Heart left ventricle (tissue), 16 donors: ENCODE measurements around the gene EME1. TPM values are rescaled to one million over a fixed set of nuclear protein-coding genes. Genes with fewer than 3 reads are reported as not detected.
"Not testable (repeated sequence)": the region's sequence is repeated elsewhere in the genome, so short reads cannot be mapped to it uniquely, and the experiment has no call there.

Experiments
- ATAC-seq, 4 donors: fragments of 200-7000 bp; cut with Tn5 transposase; one replicate each; pipeline ENCODE4 v1.9.1; 2020 to 2022; ENCODE audit warnings: moderate library complexity in 4 of 4, mild to moderate bottlenecking in 3 of 4, moderate number of reproducible peaks in 1 of 4
- DNase-seq, 5 donors: peaks; one replicate each; pipeline ENCODE4 v3.0.0-alpha.2; 2020
- H3K27ac ChIP-seq, 12 donors: fragments of 200-600 bp; sonication (generic) in 4 of 12; one replicate each; pipeline versions ENCODE4 v1.5.0 to v1.8.0; 2016 to 2022; ENCODE audit warnings: mild to moderate bottlenecking in 2 of 12
- H3K27me3 ChIP-seq, 9 donors: fragments of 200-600 bp; sonication (generic) in 2 of 9; one replicate each; pipeline versions ENCODE4 v1.5.1 to v1.8.0; 2016 to 2022; ENCODE audit warnings: mild to moderate bottlenecking in 3 of 9
- H3K36me3 ChIP-seq, 9 donors: fragments of 200-600 bp; sonication (generic) in 2 of 9; one replicate each; pipeline versions ENCODE4 v1.5.0 to v1.8.0; 2018 to 2022; ENCODE audit warnings: mild to moderate bottlenecking in 2 of 9
- H3K4me1 ChIP-seq, 12 donors: fragments of 200-600 bp; sonication (generic) in 4 of 12; one replicate each; pipeline versions ENCODE4 v1.5.0 to v1.8.0; 2016 to 2022; ENCODE audit warnings: mild to moderate bottlenecking in 3 of 12
- H3K4me3 ChIP-seq, 12 donors: fragments of 200-600 bp; sonication (generic) in 4 of 12; one replicate each; pipeline versions ENCODE4 v1.5.0 to v1.8.0; 2017 to 2022; ENCODE audit warnings: mild to moderate bottlenecking in 9 of 12, moderate library complexity in 4 of 12
- H3K9me3 ChIP-seq, 12 donors: fragments of 200-600 bp; sonication (generic) in 4 of 12; one replicate each; pipeline versions ENCODE4 v1.5.0 to v1.8.0; 2016 to 2022; ENCODE audit warnings: mild to moderate bottlenecking in 1 of 12
- POLR2A ChIP-seq, 2 donors: fragments of 450-650 bp; IDR thresholded peaks; one replicate each; pipeline ENCODE4 v1.6.1; 2017; ENCODE audit warnings: antibody characterized with exemption in 2 of 2, mild to moderate bottlenecking in 2 of 2, moderate library complexity in 2 of 2
- WGBS, 4 donors: extraction: QIAGEN DNeasy Blood & Tissue Kit in 2 of 4; methylation state at CpG; one replicate each; pipeline versions ENCODE4 v1.1.5 to v1.1.7; 2013 to 2018; 5-methylcytosine and 5-hydroxymethylcytosine counted together
- intact Hi-C, 10 donors: fragments of 100-400 bp; cut with DNase I; formaldehyde crosslinking; loops; one replicate each; pipeline versions ENCODE4 v1.11.1 to v1.14.2; 2022
- polyA plus RNA-seq, 2 donors: library from polyadenylated mRNA; stranded (reverse); fragments of 200-250 nt; gene quantifications; one replicate each; pipeline ENCODE4 v1.2.3, GENCODE V29; 2013
- total RNA-seq, 9 donors: library from RNA; depleted of rRNA in 2 of 9; stranded (reverse); fragments of >200 nt in 2 of 9; fragmentation: NEBNext Ultra II Directional in 3 of 9; extraction: Animal tissue kit (Norgen Biotek cat#: 25700) in 3 of 9; gene quantifications; one replicate each; pipeline versions ENCODE4 v1.1.0 to v1.2.4, GENCODE V29; 2016 to 2023
- TF ChIP-seq, protein P1 (sequence below), 12 donors: fragments of 200-600 bp; sonication (generic) in 4 of 12; IDR thresholded peaks; one replicate each; pipeline versions ENCODE4 v1.5.0 to v1.8.0; 2018 to 2022; ENCODE audit warnings: antibody characterized with exemption in 12 of 12, mild to moderate bottlenecking in 5 of 12
- donor health status: ischemic (EF 13 %, LVEDD 7.1; RV severe dilation, severe dysfunction).
- donor health status: healthy with polysubstance abuse.
- donor health status: DM: no; HTN: yes; CAD: no.
- donor health status: DM: no; HTN: no; CAD: no.
- donor health status: ischemic (EF 25% LVEDD 6.9; RV normal size, moderate dysfunction).
- donor health status: ischemic (EF 25% LVEDD 5.7; RV mildly dilated, moderate dysfunction).
- donor health status: healthy.
- donor health status: DM: yes; HTN: yes; CAD: no.
- donor health status: ischemic (EF 35%, LVEDD 5.7; RV mildly dilated, moderate dysfunction).
- donor health status: nonischemic (EF 11% LVEDD 7.7; RV severe dilation, severe dysfunction).
- donor health status: DM: yes; HTN: yes; CAD: no.
- donor health status: PGD.
- donor health status: ischemic (EF 29% LVEDD 5.4; RV normal size, mild dysfunction).
- donor health status: nonischemic (EF 23%, LVEDD 6.1; RV moderate dilation, normal function).

The EME1 gene
- total and polyA plus RNA-seq, 11 donors: 0.22 to 3.4 (median 0.72) TPM; not detected in 6

DNA sequence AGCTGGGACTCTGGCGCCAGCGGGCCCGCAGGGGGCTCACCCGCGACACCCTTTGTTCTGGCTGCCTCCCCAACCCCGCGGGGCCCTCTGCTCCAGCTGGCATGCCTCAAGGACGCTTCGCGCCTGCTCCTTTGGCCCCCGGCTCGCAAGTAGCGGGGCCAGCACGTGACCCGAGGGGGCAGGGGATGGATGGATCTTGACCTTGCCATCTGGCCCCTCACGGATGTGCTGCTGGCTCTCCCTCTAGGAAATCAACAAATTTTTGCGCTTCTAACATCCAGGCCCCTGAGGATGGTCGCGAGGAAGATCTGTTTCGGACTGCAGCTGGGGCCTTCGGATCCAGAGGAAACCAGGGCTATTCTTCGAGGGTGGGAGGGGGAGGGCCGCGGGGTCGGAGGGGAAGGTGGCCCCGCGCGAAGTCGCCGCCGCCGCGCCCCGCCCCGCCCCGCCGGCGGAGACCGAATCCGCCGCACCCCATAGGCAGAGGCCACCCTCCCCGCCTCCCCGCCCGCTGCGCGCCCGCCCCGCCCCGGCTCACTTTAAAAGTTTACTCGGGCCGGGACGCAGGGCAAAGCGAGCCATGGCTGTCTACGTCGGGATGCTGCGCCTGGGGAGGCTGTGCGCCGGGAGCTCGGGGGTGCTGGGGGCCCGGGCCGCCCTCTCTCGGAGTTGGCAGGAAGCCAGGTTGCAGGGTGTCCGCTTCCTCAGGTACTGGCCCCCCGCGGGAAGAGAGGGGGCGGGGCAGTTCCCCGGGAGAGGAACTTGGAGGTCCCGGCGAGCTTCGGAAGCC lies 52.8 kb downstream of the EME1 start, which contains the start of gene ACSF2:
Gene ACSF2 (plus strand): TSS at position 537 of the 790 bp plus-strand sequence. CDS start 44 bp downstream, at position 581.
- H3K36me3 ChIP-seq: no peaks in the 10 kb centered on the region
- peak within 1 kb of the TSS in 11 of 12 donors; percentile 54 to 83 (median 78) for H3K27ac ChIP-seq
- DNase-seq (peak; percentile 75 to 87 (median 81)), ATAC-seq (peak; percentile 54 to 92 (median 89))
- intact Hi-C loops: loop anchor here in 3 of 10 donors (2.0 to 10.0 kb wide), 3 partner anchors 49 to 53 kb away; partner anchors contain the start of gene RSAD1 (in 3 of the 3)
- H3K4me3 ChIP-seq: peak within 1 kb of the TSS; percentile 45 to 94 (median 74)
- H3K27me3 ChIP-seq: no peaks in the 10 kb centered on the region
- peak in 1 of 2 donors; percentile 65 for TF ChIP-seq POLR2A (IDR thresholded peaks at IDR 0.05)
- TF ChIP-seq, protein P1, sequence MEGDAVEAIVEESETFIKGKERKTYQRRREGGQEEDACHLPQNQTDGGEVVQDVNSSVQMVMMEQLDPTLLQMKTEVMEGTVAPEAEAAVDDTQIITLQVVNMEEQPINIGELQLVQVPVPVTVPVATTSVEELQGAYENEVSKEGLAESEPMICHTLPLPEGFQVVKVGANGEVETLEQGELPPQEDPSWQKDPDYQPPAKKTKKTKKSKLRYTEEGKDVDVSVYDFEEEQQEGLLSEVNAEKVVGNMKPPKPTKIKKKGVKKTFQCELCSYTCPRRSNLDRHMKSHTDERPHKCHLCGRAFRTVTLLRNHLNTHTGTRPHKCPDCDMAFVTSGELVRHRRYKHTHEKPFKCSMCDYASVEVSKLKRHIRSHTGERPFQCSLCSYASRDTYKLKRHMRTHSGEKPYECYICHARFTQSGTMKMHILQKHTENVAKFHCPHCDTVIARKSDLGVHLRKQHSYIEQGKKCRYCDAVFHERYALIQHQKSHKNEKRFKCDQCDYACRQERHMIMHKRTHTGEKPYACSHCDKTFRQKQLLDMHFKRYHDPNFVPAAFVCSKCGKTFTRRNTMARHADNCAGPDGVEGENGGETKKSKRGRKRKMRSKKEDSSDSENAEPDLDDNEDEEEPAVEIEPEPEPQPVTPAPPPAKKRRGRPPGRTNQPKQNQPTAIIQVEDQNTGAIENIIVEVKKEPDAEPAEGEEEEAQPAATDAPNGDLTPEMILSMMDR (IDR thresholded peaks at IDR 0.05): no peak
- H3K9me3 ChIP-seq: no peaks in the 10 kb centered on the region
- peaks cover 0 to 65% (median 26%) of the 10 kb centered on the region in 12 donors for H3K4me1 ChIP-seq
- 0 to 3% (median 1%) methylated on average over 29 to 70 of the region's 70 CpGs for WGBS, 4 donors

DNA sequence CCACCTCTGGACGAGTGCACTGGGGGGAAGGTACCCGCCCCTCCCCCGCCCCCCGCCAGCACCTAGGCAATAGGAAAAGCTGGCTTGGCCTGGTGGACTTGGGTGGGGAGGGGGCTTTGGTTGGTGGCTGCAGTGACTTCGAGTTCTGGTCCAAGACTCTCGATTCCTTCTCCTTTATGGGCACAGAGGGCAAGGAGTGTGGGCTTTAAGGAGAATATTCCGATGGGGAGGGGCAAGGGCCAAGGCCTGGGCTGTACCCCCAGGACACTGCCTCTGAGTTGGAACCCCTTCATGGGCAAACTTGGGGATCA lies 53.4 kb downstream of the EME1 start:
- peak overlapping the region in 11 of 12 donors; percentile 54 to 83 (median 78) for H3K27ac ChIP-seq
- intact Hi-C loops: loop anchor here in 3 of 10 donors (2.0 to 10.0 kb wide), 3 partner anchors 48 to 52 kb away; partner anchors contain the start of gene RSAD1 (in 3 of the 3)
- H3K36me3 ChIP-seq: no peaks in the 10 kb centered on the region
- no peak for DNase-seq
- peaks cover 0 to 60% (median 26%) of the 10 kb centered on the region in 12 donors for H3K4me1 ChIP-seq
- H3K27me3 ChIP-seq: no peaks in the 10 kb centered on the region
- no peak for TF ChIP-seq POLR2A (IDR thresholded peaks at IDR 0.05)
- TF ChIP-seq, protein P1 (IDR thresholded peaks at IDR 0.05): no peak
- no peaks in the 10 kb centered on the region for H3K9me3 ChIP-seq
- H3K4me3 ChIP-seq: peak overlapping the region; percentile 45 to 94 (median 74)
- 0 to 5% (median 0%) methylated on average over 3 to 7 of the region's 7 CpGs for WGBS, 4 donors
- peak in 2 of 4 donors; percentile 2 to 3 for ATAC-seq

DNA sequence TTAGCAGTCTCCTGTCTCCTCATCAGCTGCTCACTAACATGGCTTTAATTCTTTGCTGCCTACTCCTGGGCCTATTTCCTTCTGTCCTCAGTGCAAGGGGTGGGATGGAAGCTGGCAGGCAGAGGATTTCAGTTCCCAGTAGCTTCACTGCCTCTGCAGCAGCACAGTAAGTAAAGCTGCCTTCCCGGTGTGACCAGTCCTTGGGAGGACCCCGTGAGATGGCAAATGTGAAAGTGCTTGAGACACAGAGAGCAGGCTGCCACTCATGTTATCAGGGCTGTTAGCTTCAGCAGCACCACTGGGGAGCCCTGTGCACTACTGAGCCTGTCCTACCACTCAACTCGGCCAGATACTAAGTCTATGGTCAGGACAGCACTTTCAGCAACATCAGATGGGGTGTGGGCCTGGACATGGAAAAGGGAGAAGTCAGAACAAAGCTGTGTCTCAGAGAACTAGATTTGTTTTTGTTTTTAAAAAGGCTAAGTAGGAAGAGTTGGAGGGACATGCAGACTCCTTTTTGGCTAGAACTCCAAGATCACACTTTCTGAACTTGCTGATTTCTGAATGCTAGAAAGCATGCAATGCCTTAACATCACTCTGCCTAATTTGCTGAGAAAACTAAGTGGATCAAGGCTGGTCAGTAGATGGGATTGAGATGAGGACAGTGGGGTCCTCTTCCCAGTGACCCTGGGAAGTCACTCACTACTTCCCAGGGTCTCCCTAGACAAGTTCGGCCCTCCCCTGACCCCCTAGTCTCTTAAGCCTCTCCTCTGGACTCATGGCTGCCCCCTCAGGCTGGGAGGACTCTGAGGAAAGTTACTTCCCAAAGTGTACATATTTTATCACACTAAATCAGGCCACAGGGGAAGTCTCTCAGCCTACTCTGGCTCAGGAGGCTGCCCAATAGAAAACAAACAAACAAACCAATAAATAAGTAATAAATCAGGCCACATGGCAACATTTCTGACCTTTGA lies 54.1 kb downstream of the EME1 start:
- 20 to 30% (median 24%) methylated on average over 4 of the region's 4 CpGs for WGBS, 4 donors
- H3K4me3 ChIP-seq: peak overlapping the region; percentile 45 to 94 (median 74)
- DNase-seq (peak in 2 of 5 donors; percentile 15 to 50), ATAC-seq (peak; percentile 59 to 74 (median 65))
- peak overlapping the region in 11 of 12 donors; percentile 54 to 83 (median 78) for H3K27ac ChIP-seq
- intact Hi-C loops: loop anchor here in 3 of 10 donors (2.0 to 10.0 kb wide), 3 partner anchors 48 to 52 kb away; partner anchors contain the start of gene RSAD1 (in 3 of the 3)
- H3K36me3 ChIP-seq: peaks cover 0 to 2% (median 0%) of the 10 kb centered on the region in 9 donors
- no peaks in the 10 kb centered on the region for H3K9me3 ChIP-seq
- H3K27me3 ChIP-seq: no peaks in the 10 kb centered on the region
- peaks cover 0 to 53% (median 26%) of the 10 kb centered on the region in 12 donors for H3K4me1 ChIP-seq
- TF ChIP-seq, protein P1 (IDR thresholded peaks at IDR 0.05): peak in 2 of 12 donors; percentile 11 to 16
- TF ChIP-seq POLR2A (IDR thresholded peaks at IDR 0.05): no peak

DNA sequence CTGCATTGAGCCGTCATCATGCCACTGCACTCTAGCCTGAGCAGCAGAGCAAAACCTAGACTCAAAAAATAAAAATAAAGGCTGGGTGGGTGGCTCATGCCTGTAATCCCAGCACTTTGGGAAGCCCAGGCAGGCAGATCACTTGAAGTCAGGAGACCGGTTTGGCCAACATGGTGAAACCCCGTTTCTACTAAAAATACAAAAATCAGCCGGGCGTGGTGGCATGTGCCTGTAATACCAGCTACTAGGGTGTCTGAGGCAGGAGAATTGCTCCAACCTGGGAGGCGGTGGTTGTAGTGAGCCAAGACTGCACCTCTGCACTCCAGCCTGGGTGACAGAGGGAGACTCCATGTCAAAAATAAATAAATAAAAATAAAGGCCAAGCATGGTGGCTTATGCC lies 55.1 kb downstream of the EME1 start:
- 81 to 93% (median 88%) methylated on average over 6 of the region's 6 CpGs for WGBS, 4 donors
- not testable (repeated sequence) for H3K9me3 ChIP-seq, ATAC-seq, H3K36me3 ChIP-seq, H3K4me3 ChIP-seq, DNase-seq, H3K27me3 ChIP-seq, H3K27ac ChIP-seq
- intact Hi-C loops: loop anchor here in 2 of 10 donors (5.0 to 10.0 kb wide), 2 partner anchors 47 to 49 kb away; partner anchors contain the start of gene RSAD1 (in 2 of the 2)
- peaks cover 0 to 45% (median 26%) of the 10 kb centered on the region in 12 donors for H3K4me1 ChIP-seq
